ENCODE measurements around the gene CEP89. TPM values are rescaled to one million over a fixed set of nuclear protein-coding genes. Genes with fewer than 3 reads are reported as not detected.
A peak's percentile ranks its signal among the peaks of the same experiment; 100 is the strongest.
"Not testable (repeated sequence)": the region's sequence is repeated elsewhere in the genome, so short reads cannot be mapped to it uniquely, and the experiment has no call there.

CEP89 gene
- total RNA-seq, 4 donors from 2014 or later, result 8.8 to 16.6 (median 10.6) TPM

- DNase-seq (ENCODE audit: low spot score in 2 of 2), result peak in 1 of 2 donors; percentile 36
- intact Hi-C loops (cut with DNase I; ENCODE audit: low total_unique reads), result no loop called here
- 97 to 98% methylated on average over 13 of the region's 13 CpGs for WGBS, 2 donors
- H3K4me3 ChIP-seq (ENCODE audit: low read depth, poor library complexity, severe bottlenecking), result no peak overlapping the region
- TF ChIP-seq POLR2A (IDR thresholded peaks at IDR 0.05) (no peak), CTCF (IDR thresholded peaks at IDR 0.05) (no peak)
Observed at GRCh38 chr19:32890326-32890725, 81.4 kb downstream of the CEP89 start.

GRCh38 chr19:32889137-32889934, 82.4 kb downstream of the CEP89 start:
- intact Hi-C loops (cut with DNase I; ENCODE audit: low total_unique reads), result no loop called here
- WGBS, 2 donors, result 82 to 89% methylated on average over 11 of the region's 11 CpGs
- TF ChIP-seq POLR2A (IDR thresholded peaks at IDR 0.05) (no peak), CTCF (IDR thresholded peaks at IDR 0.05) (no peak)
- DNase-seq (ENCODE audit: low spot score in 2 of 2), result peak in 1 of 2 donors; percentile 69
- H3K4me3 ChIP-seq (ENCODE audit: low read depth, poor library complexity, severe bottlenecking), result no peak overlapping the region

- no peak overlapping the region for H3K4me3 ChIP-seq (ENCODE audit: low read depth, poor library complexity, severe bottlenecking)
- peak in 1 of 2 donors; percentile 21 for DNase-seq (ENCODE audit: low spot score in 2 of 2)
- WGBS, 2 donors, result 83 to 87% methylated on average over 4 of the region's 4 CpGs
- TF ChIP-seq POLR2A (IDR thresholded peaks at IDR 0.05) (no peak), CTCF (IDR thresholded peaks at IDR 0.05) (no peak)
- intact Hi-C loops (cut with DNase I; ENCODE audit: low total_unique reads), result no loop called here
Observed at GRCh38 chr19:32887572-32888215, 84.1 kb downstream of the CEP89 start.

- WGBS, 2 donors, result 86 to 87% methylated on average over 7 of the region's 7 CpGs
- DNase-seq (ENCODE audit: low spot score in 2 of 2), result peak in 1 of 2 donors; percentile 77
- TF ChIP-seq POLR2A (IDR thresholded peaks at IDR 0.05), result no peak
- TF ChIP-seq CTCF (IDR thresholded peaks at IDR 0.05), result no peak
Observed at GRCh38 chr19:32886241-32886640, 85.5 kb downstream of the CEP89 start.

GRCh38 chr19:32885255-32885654, 86.5 kb downstream of the CEP89 start:
- 95 to 98% methylated on average over 5 of the region's 5 CpGs for WGBS, 2 donors
- peak in 1 of 2 donors; percentile 15 for DNase-seq (ENCODE audit: low spot score in 2 of 2)
- H3K4me3 ChIP-seq (ENCODE audit: low read depth, poor library complexity, severe bottlenecking); intact Hi-C loops (cut with DNase I; ENCODE audit: low total_unique reads): not testable (repeated sequence)

More at GRCh38 chr19:32886241-32886640, 85.5 kb downstream of the CEP89 start:
- intact Hi-C loops (cut with DNase I; ENCODE audit: low total_unique reads), result no loop called here
- no peak overlapping the region for H3K4me3 ChIP-seq (ENCODE audit: low read depth, poor library complexity, severe bottlenecking)

GRCh38 chr19:32881766-32882165, 90.0 kb downstream of the CEP89 start:
- DNase-seq (ENCODE audit: low spot score in 2 of 2), result peak in 1 of 2 donors; percentile 69
- 89 to 91% methylated on average over 12 of the region's 12 CpGs for WGBS, 2 donors
- intact Hi-C loops (cut with DNase I; ENCODE audit: low total_unique reads), result no loop called here
- TF ChIP-seq POLR2A (IDR thresholded peaks at IDR 0.05), result no peak
- TF ChIP-seq CTCF (IDR thresholded peaks at IDR 0.05), result no peak
- no peak overlapping the region for H3K4me3 ChIP-seq (ENCODE audit: low read depth, poor library complexity, severe bottlenecking)
